Activated T-helper 1 cell treated with Interleukin-2 at 50 U/mL for 16 hours (primary cell): ENCODE measurements around the gene ATP8A2.
"Not testable (repeated sequence)": the region's sequence is repeated elsewhere in the genome, so short reads cannot be mapped to it uniquely, and the experiment has no call there.

Experiments
- DNase-seq: peaks from one replicate; pipeline ENCODE4 v3.0.0-alpha.2; 2020; ENCODE audit warnings: low read depth

Gene ATP8A2

DNA sequence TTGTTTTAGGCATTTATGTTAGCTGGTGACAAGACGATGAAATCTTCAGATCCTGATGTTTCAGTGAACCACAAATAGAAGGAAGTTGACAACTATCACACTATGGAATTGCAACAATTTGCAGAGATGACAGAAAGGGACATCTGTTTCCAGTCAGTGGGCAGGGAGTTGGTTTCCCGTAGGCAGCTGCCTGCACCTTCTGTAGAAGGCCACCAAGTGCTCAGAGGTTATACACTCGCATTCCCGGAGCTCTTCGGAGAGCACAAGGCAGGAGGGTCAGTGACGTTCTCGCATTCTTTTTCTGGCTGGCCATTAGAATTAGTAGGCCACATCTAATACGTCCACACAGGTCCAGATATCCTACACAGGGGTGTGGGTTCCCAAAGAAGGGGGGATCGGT is 550.6 kb downstream of the ATP8A2 start:
- no peak for DNase-seq

GRCh38 chr13:25923217-25924085 is 551.7 kb downstream of the ATP8A2 start:
- DNase-seq, result no peak

DNA sequence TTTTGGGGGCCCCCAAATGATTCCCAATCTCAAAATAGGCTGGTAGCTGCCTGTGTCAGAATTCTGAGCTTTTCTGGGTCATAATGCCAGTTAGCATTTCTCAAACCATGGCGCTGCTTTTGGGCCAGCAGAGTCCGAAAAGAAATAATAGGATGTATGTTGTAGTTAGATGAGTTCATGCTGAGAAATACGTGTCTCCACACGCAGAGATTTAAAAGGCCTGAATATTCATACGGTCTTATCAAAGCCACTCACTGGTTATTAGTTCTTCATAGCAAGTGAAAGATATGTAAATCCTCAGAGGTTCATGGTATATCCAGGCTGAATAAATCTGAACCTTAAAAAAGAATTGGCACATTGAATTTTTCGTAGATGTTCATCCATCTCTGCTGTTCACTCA is 555.6 kb downstream of the ATP8A2 start:
- no peak for DNase-seq

DNA sequence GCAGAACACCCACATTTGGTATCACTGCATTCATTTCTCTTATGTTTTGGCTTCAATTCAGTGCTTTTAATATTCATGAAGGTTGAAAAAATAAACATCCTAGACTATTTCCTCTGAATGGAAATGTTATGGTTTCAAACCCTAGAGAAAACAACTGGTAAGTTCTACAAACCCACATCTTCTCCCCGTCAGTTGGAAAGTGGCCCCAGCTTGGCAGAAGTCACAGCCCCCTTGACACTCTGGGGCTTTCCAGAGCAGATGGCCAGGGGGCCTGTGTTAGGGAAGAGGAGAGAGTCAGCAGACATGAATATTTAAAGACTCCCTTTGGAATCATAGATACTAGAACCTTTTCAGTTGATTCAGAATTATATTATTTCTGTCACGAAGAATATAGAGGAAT is 556.2 kb downstream of the ATP8A2 start:
- DNase-seq, result no peak

GRCh38 chr13:25928941-25929505 is 557.2 kb downstream of the ATP8A2 start:
- DNase-seq, result no peak

GRCh38 chr13:25929816-25930215 is 558.0 kb downstream of the ATP8A2 start:
- no peak for DNase-seq

- no peak for DNase-seq
Measured at GRCh38 chr13:25930653-25931052, 558.9 kb downstream of the ATP8A2 start.

DNA sequence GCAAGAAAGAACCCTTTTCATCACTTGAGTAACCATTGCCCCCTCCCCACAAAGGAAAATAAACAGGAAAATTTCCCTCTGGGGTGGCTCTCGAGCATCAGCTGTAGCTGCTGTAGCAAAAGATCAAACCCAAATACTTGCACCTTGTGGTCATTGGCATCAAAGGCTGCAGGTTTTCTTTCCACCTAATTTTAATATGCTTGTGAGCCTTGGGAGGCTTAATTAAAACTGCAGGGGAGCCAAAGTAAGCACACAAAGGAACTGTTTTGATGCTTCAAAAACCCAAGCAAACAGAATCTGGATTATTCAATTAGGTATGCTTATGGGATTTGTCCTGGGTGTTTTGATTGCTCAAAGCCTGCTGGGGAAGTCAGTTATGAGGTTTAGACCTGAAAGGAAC is 560.6 kb downstream of the ATP8A2 start:
- no peak for DNase-seq

DNA sequence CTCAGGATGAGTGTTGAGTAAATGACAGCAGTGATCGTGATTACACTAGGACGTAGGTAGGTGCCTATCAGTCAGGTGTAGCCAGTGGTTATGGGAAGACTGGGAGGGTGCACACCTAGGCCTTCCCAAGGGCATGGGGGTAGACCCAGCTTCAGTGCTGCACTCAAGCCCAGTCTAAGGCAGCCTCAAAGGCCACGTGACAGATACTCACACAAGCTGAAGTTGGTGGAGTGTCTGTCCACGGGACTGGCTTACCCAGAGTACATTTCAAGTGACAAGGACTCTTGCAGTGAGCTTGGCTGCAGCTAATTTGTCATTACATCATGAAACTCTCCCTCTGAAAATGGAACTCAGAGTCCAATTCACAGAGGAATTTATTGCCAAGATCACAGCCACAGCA is 561.7 kb downstream of the ATP8A2 start:
- no peak for DNase-seq

DNA sequence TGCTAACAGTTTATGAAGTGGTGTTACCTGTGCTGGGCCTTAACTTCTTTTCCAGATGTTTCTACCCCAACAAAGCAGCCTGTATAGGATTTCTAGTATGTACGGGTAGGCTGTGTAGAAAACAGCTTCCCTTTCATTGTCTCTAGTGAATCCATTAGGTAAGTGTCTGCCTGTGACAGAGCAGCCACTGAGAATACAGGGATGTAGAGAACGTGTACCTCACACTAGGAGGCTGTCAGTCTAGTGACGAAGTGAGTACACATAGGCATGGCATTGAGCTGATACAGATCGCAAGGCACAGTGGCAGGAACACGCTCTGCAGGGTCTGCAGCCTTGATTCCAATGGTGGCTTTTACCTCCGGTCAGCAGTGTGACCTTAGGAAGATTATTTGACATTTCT is 562.4 kb downstream of the ATP8A2 start:
- DNase-seq, result no peak

DNA sequence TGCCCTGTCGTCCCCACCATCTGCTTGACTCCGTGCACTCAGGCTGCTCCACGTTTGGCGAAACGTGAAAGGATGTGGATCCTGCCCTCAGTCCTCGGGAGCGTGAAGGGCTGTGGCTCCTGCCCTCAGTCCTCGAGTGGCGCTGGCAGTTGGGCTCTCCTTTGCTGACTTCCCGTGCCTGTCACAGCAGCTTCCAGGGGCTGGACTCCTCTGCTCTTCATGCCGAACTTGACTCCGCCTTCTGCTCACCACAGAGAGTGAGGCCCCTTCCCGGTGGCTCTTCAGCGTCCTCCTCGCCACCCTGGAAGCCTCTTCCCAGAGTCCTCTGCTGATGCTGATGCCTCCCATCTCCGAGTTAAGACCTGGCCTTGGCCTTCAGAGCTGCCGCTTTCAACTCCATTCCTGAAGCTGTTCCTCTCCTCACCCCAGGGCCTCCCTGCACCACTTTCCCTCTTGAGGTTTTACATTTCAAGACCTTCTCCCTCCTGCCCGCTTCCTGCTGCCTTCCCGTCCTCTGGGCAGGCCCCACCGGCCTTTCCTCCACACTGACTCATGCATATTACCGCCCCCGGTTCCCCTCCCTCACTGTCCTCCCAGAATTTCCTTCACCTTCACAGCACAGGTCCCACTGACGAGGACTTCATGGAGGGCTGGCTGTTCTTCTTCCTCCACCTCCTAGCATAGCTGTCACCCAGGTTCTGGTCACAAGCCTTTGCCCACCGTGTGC is 568.4 kb downstream of the ATP8A2 start:
- DNase-seq, result no peak

- no peak for DNase-seq
Measured at GRCh38 chr13:25943081-25943480, 571.3 kb downstream of the ATP8A2 start.

GRCh38 chr13:25943658-25944057 is 571.9 kb downstream of the ATP8A2 start:
- DNase-seq, result no peak

GRCh38 chr13:25945596-25945995 is 573.8 kb downstream of the ATP8A2 start:
- DNase-seq, result no peak

DNA sequence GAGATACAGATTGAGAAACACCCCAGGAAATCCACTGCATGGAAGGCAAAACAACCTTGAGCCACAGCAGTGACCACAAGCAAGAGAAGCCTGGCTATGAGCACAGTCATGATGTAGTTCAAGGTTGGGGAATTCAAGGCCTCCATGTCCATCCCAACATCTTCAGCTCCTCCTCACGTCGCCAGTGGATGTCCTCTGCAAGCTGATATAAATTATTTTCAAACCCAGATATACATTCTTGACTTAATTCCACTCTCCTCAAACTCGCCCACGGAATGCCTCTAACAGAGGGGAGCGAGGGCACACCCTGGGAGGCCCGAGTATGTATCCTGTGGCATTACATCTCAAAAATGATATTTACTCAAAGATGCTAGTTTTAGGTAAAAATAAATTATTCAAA is 574.5 kb downstream of the ATP8A2 start:
- no peak for DNase-seq

GRCh38 chr13:25948910-25949309 is 577.1 kb downstream of the ATP8A2 start:
- no peak for DNase-seq

DNA sequence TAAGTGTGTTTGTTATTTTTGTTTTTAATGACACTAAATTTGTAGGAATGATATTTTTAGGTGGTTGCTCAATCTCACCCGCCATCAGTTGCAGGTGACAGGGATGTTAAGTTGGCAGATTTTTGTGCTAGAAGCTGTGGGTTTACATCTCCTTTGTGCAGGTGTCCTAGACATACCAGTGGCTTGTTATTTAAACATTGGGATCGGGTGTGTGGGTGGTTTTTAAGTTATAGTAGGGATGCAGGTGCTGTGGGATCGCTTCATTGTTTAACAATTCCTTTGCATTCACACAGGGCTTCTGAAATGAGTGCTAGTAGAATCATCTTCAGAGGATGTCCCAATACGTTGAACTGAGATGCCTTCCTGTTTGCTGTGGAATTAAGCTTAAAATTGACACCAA is 580.1 kb downstream of the ATP8A2 start:
- no peak for DNase-seq

DNA sequence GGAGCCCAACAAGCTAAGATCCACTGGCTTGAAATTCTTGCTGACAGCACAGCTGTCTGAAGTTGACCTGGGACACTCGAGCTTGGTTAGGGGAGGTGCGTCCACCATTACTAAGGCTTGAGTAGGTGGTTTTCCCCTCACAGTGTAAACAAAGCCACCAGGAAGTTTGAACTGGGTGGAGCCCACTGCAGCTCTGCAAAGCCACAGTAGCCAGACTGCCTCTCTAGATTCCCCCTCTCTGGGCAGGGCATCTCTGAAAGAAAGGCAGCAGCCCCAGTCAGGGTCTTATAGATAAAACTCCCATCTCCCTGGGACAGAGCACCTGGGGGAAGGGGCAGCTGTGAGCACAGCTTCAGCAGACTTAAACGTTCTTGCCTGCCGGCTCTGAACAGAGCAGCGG is 582.3 kb downstream of the ATP8A2 start:
- DNase-seq, result not testable (repeated sequence)

- not testable (repeated sequence) for DNase-seq
Measured at GRCh38 chr13:25954943-25955342, 583.2 kb downstream of the ATP8A2 start.

DNA sequence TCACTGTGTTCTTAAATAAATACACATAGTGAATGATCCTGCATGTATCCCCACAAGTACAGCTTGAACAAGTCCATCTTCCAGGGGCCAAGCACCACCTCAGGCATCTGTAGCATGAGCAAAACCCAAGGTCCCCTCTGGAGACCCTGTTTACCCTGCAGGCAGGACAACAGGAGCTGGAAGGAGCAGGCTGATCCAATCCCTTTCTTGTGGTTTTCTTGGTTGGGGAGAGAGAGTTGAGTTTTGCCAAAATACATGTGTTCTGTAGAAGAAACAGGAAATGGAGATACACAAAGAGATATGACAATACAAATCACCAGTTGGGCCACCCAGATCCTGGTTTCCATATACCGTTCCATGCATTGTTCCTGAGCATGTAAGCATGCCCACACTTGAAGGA is 587.2 kb downstream of the ATP8A2 start:
- DNase-seq, result no peak

- DNase-seq, result no peak
Measured at GRCh38 chr13:25961294-25961693, 589.5 kb downstream of the ATP8A2 start.

DNA sequence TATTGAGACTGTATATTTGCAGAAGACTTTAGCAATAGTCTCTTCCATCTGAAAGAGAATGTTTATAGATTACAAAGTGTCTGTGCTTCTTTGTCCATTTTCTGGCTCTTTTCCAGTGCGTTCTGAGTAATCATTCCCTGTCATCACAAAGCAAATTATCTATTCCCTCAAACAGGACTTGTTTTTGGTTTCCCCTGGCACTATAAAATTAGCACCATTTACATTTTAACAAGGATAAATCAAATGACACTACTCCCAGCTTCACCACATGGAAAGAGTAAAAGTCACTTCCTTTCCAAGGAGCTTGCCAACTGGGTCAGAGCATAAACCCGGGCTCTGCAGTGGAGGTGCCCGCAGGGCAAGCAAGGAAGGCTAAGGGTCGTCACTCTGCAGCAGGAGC is 591.9 kb downstream of the ATP8A2 start:
- no peak for DNase-seq

DNA sequence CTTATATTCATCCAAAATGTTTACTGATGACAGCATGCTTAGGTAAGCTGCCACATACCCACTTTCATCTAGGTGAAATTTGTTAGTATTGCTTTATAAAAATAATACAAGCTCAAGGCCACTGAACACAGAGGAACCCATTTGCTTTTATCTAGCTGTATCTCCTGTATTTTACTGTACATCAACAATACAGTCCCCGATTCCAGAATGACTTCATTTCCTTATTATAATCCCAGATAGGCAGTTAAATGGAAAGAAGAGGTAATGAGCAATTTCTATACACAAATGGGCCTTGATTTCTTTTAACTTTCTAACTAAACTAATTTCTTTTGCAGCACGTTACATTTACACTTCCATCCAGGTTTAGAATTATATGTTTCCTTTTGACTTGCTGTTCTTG is 593.8 kb downstream of the ATP8A2 start:
- no peak for DNase-seq
